ENCODE data around the gene PACSIN3.

Gene PACSIN3

DNA sequence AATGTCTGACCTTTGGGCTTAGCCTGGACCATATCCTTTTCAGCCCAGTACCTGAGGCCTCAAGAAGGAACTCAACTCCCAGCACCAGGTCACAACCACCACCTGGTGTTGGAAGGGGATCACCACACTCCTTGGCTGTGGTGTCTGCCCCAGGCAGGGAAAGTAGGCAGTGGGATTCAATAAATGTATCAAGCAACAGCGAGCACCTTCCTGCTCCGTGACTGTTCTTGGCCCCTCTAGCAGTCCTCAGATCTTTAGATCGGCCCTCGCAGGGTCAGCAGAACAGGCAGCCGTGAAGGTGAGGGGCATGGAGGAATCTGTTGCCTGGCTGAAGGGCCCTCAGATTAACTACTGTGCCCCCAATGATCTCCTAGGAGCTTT is 25.5 kb downstream of the PACSIN3 start:
- ChIA-PET CTCF (interaction anchor here (0.5 to 1.0 kb wide), 8 partner anchors 8 to 311 kb away, joined by 3 to 8 read pairs (median 3); no protein-coding TSS in a partner anchor), POLR2A (ENCODE audit: low non-redundant PET) (no interaction called here)
- DNase-seq (ENCODE audit: low spot score): no peak
- TF ChIP-seq, protein P1, sequence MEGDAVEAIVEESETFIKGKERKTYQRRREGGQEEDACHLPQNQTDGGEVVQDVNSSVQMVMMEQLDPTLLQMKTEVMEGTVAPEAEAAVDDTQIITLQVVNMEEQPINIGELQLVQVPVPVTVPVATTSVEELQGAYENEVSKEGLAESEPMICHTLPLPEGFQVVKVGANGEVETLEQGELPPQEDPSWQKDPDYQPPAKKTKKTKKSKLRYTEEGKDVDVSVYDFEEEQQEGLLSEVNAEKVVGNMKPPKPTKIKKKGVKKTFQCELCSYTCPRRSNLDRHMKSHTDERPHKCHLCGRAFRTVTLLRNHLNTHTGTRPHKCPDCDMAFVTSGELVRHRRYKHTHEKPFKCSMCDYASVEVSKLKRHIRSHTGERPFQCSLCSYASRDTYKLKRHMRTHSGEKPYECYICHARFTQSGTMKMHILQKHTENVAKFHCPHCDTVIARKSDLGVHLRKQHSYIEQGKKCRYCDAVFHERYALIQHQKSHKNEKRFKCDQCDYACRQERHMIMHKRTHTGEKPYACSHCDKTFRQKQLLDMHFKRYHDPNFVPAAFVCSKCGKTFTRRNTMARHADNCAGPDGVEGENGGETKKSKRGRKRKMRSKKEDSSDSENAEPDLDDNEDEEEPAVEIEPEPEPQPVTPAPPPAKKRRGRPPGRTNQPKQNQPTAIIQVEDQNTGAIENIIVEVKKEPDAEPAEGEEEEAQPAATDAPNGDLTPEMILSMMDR (conservative IDR thresholded peaks at IDR 0.05; ENCODE audit: low read depth): no peak
- H3K27ac ChIP-seq: peak overlapping the region; percentile 50

DNA sequence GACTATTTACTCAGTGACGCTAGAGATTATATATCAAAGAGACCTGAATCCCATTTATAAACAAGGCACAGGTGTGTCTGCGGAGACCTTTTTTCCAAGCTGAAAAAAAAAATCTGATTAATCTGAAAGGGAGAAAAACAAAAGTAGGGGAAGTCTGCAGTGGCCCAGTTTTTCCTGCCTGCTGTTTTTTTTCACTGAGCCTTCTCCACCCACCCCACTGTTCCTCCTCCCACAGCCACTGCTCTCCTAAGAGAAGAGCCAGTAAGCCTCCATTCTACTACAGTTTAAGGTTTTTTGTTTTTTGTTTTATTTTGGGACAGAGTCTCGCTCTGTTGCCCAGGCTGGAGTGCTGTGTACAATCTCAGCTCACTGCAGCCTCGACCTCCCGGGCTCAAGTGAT is 28.0 kb downstream of the PACSIN3 start:
- CTCF ChIA-PET: no interaction called here
- POLR2A ChIA-PET (ENCODE audit: low non-redundant PET): no interaction called here

DNA sequence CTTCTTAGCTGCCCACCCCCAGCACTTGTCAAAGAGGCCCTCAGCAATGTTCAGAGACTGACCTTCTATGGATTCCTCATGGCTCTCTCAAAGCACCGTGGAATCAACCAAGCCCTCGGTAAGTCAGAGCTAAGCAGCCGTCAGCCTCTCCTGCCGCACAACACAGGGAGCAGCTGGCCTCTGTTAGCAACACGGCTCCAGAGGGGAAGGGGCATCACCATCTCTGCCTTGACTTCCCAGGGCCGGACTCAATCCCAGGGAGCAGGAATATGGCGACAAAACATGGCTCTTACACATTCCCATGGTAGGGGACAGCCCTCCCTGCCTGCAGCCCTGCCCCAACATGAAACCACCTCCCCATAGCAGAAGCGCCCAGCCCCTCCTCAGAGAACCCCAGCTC is 28.4 kb downstream of the PACSIN3 start:
- CTCF ChIA-PET: interaction anchor here (1.0 kb wide), 1 partner anchor 239 kb away, joined by 3 read pairs; no protein-coding TSS in a partner anchor

More for the DNA sequence above, 28.0 kb downstream of the PACSIN3 start:
- H3K27ac ChIP-seq: no peak overlapping the region
- DNase-seq (ENCODE audit: low spot score): no peak
- TF ChIP-seq, protein P1 (conservative IDR thresholded peaks at IDR 0.05; ENCODE audit: low read depth): no peak

DNA sequence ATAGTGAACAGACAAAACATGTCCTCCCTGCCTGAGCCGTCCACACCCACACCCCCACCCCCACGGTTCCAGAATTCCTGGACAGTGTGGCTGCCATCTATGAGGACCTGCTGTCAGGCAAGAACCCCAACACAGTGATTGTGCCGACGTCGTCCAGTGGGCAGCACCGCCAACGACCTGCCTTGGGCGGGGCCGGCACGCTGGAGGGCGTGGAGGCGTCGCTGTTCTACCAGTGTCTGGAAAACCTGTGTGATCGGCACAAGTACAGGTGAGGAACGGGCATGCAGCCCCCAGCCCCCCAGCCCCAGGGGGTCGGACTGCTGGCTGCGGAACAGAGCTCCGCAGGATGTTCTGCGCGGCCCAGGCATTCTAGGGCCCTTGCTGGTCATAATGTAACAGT is 29.3 kb downstream of the PACSIN3 start:
- POLR2A ChIA-PET (ENCODE audit: low non-redundant PET): interaction anchor here (0.6 kb wide), 2 partner anchors 18 to 193 kb away, joined by 3 to 4 read pairs; no protein-coding TSS in a partner anchor

More for the DNA sequence above, 28.4 kb downstream of the PACSIN3 start:
- TF ChIP-seq, protein P1 (conservative IDR thresholded peaks at IDR 0.05; ENCODE audit: low read depth): no peak
- H3K27ac ChIP-seq: no peak overlapping the region
- POLR2A ChIA-PET (ENCODE audit: low non-redundant PET): no interaction called here
- no peak for DNase-seq (ENCODE audit: low spot score)

DNA sequence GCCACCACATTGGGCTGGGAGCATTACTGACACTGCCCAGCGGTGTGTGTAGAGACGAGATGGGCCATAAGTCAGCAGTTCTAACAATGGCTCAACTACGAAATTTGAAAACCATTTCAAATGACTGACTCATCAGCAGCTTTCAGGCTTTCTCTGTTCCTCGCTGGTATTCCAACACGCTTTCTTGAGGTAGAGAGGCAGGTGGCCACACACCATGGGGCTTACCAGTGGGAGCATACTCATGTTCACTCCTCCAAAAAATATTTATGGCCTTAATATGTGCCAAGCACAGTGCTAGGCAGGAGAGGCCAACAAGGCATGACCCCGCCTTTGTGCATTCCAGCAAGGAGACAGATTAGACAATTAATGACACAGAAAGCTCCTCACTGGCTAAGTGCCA is 29.9 kb downstream of the PACSIN3 start:
- TF ChIP-seq, protein P1 (conservative IDR thresholded peaks at IDR 0.05; ENCODE audit: low read depth): no peak
- POLR2A ChIA-PET (ENCODE audit: low non-redundant PET): interaction anchor here (0.6 kb wide), 2 partner anchors 17 to 193 kb away, joined by 3 to 4 read pairs; no protein-coding TSS in a partner anchor
- CTCF ChIA-PET: interaction anchor here (0.6 kb wide), 2 partner anchors 63 to 80 kb away, joined by 3 to 4 read pairs; no protein-coding TSS in a partner anchor
- DNase-seq (ENCODE audit: low spot score): no peak
- no peak overlapping the region for H3K27ac ChIP-seq

More for the DNA sequence above, 29.3 kb downstream of the PACSIN3 start:
- DNase-seq (ENCODE audit: low spot score): no peak
- CTCF ChIA-PET: interaction anchor here (1.0 kb wide), 1 partner anchor 238 kb away, joined by 3 read pairs; no protein-coding TSS in a partner anchor
- no peak overlapping the region for H3K27ac ChIP-seq
- TF ChIP-seq, protein P1 (conservative IDR thresholded peaks at IDR 0.05; ENCODE audit: low read depth): no peak

DNA sequence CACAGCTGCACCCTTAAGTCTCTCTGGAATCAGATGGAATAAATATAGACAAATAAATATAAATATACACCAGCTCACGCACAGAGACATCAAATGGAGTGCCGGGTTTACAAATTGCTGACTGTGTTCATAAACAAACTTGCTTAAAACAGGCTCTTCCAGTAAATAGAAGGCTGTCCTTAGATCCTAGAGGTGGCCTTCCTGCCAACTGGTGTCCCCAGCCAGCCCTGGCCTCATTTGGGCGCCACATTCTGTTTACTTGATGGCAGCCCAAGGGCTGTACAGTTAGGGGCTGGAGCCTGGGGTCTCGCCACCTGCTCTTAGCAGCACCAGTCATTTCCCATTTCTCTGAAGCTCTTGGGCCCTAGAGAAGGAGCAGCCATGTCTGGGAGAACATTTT is 30.4 kb downstream of the PACSIN3 start:
- ChIA-PET POLR2A (ENCODE audit: low non-redundant PET) (interaction anchor here (0.7 kb wide), 1 partner anchor 29 kb away, joined by 3 read pairs; no protein-coding TSS in a partner anchor), CTCF (interaction anchor here (0.6 kb wide), 2 partner anchors 63 to 79 kb away, joined by 3 to 4 read pairs; no protein-coding TSS in a partner anchor)
- no peak for DNase-seq (ENCODE audit: low spot score)
- TF ChIP-seq, protein P1 (conservative IDR thresholded peaks at IDR 0.05; ENCODE audit: low read depth): no peak
- no peak overlapping the region for H3K27ac ChIP-seq
